NCI-H187 (cell line): ENCODE data around the gene SSBP4.

Experiments
- DNase-seq, 2 experiments: peaks; one replicate each; lab custom pipeline; 2025; lab: John Stamatoyannopoulos, UW

The SSBP4 gene

GRCh38 chr19:18420930-18421329 is 1.7 kb downstream of the SSBP4 start:
- DNase-seq, result no peak

GRCh38 chr19:18421371-18421959 is 2.3 kb downstream of the SSBP4 start:
- no peak for DNase-seq

- DNase-seq, result no peak
These were observed 3.5 kb downstream of the SSBP4 start for GRCh38 chr19:18422530-18423191.

- no peak for DNase-seq
These were observed 4.2 kb downstream of the SSBP4 start for GRCh38 chr19:18423258-18424020.

- no peak for DNase-seq
These were observed 5.1 kb downstream of the SSBP4 start for GRCh38 chr19:18424122-18424889.

DNA sequence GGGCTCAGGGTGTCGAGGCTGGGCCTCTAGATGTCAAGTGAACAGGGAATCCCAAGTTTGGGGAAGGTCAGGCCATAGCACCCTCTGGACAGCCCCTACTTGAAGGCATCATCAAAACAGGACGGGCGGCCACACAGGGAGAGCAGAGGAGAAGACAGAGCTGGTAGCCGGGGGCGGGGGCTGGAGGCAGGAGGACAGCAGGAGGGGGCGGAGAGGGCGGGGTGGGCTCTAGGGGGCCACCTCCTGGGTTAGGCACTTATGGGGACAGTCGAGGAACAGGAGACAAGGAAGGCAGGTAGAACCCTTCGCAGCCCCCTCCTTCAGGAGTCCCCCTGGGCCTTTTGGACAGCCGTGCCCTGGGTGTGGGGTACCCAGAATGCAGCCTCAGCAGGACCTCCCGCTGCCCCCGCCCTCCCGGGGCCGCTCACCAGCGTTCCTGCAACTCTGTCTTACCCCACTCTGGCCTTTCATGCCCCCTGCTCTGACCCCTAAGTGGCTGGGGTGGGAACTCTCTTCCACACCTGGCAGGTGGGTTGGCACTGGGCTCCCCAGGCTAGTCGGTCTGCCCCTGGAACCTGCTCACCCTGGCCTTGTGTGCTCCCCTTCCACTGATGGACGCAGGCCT is 5.8 kb downstream of the SSBP4 start:
- no peak for DNase-seq

DNA sequence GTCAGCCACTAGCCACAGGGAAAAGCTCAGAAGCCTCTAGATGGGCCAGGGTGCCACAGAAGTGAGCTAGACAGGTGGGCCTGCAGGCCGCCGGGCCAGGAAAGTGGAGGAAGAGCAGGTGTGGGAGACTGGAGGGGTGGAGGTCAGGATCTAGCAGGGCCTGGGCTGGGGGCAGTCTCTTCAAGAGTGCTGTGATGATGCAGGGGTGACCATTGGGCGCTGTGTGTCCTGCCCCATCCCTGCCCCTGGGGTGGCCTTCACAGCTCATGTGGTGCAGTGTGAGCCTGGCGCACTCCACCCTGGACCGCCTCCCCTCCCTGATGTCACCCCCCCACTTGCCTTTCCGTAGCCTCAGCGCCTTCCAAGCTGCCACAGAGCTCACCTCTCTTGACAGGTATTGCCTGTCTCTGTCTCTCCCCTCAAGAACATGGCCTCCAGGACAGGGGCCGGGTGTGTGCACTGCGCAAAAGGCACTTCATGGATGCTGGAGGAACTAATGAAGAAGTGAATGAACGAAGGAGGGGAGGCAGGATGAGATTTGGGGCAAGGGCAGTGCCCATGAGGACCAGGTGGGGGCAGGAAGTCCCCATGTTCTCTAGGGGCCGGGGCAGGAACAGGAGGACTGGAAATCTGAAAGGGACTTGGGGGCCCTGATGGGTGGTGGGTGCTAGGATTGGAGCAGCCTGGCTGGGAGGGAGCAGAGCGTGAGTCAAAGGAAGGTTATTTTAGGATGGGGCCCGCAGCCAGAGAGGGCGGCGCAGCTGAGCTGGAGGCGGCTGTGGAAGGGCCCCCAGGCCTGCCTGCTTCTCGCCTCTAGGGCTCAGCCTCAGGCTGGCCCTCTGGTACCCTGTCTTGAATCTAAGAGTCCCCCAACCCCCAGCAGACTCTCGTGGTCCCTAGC is 6.6 kb downstream of the SSBP4 start:
- DNase-seq, result no peak

GRCh38 chr19:18426416-18426767 is 7.2 kb downstream of the SSBP4 start:
- no peak for DNase-seq

GRCh38 chr19:18427080-18427742 is 8.0 kb downstream of the SSBP4 start:
- no peak for DNase-seq

DNA sequence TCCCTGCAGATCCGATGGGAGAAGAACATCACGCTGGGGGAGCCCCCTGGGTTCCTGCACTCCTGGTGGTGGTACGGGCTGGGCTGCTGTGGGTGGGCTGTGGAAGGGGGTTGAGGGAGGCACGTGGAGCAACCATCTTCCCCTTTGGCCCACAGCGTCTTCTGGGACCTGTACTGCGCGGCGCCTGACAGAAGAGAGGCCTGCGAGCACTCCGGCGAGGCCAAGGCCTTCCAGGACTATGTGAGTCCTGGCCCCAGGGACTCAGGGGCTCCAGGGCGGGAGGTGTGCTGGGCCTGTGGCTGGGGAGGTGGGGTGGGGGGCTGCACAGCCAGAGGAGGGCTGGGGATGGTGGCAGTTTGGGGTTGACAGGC is 8.5 kb downstream of the SSBP4 start:
- no peak for DNase-seq

DNA sequence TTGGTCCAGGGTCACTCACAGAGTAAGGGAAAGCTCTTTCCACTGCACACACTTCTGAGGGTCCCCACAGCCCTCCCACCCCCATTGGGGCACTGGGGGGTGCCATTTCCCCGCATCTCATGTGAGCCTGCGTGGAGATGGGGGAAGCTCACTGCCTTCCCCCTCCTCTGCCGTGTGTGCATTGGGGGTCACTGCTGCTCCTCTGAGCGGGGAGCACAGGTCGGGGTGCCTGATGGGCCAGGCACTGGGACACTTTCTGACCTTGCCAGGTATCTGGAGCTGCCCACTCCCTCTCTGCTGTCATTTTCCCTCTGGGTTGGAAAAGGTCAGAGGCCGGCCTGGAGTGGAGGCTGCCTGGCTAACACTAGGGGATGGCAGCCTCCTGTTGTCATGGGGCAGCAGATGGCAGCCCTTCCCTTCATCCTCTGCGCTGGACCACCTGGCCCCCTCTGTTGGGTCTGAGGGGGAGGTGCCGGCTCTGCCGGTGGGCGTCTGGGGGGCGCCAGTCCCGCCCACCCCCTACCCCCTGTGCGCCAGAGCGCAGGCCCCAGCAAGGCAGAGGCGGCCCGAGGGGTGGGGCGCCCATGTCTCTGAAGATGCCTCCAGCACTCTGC is 9.1 kb downstream of the SSBP4 start:
- no peak for DNase-seq

DNA sequence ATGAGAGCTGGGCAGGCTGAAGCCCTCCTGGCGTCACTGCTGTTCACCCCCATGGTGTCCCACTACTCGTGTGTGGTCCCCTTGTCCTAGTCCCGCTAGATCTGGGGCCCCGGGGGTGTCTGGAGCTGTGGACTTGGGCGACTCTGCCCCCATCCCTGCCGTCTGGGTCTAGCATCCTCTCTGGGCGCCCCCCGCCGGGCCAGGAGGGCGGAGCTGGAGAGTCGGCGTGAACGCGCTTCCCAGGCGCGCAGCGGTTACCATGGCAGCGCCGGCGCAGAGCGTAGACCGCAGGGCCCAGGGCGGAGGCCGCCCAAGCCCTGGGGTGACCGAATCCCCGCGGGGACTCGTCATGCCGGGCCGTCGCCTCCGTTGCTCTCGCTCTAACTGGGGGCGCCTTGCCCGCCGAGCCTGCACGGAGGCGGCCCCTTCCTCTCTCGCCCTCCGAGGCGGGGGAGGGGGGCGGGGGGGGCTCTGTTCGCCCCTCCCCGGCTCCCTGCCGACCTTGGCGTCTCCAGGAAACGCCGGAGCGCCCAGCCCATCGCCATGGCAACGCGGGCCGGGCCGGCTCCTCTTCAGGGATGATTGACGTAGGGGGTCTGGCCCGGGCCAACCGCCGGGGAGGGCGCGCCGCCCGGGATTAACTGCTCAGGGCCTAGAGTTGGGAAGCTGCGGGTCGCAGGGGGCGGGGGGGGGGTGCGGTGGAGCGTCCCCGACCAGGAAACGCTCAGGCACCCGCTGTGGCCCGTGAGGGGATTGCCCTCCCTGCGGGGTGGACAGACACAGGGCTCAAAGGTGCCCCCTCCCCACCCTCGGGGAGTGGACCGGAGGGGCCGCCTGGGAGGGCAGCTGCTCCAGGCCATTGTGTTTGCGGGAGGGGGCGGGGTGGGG is 9.8 kb downstream of the SSBP4 start:
- DNase-seq, result peak; percentile 81 to 83

DNA sequence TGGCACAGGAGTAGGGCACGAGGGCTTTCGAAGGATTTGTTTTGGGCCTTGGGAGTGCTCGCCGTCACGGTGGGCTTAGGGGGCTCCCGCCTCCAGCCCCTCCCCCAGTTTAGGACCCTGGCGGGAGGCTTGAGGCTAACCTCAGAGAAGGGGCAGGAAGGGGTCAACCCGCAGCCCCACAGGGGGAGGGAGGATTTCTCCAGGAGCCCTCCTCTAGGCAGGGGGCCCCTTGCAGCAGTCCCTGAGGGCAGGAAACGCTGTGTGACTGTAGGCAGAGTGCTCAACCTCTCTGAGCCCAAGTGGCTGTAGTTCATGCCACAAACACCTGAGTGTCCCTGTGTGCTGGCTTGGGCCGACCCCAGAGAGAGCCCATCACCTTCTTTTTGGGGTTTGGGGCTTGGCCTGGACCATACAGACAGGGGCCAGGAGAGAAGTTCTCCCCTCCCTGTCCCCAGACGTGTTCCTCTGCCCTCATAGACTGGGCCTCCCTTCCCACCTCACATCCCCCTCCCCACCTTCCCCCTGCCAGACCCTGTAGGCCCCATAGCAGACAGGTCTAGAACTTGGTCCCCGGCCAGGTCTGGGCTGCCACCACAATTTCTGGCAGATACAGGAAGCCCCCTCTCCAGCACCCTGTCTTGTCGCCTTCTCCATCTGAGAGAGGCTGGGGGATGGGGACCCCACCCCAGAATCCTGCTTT is 10.7 kb downstream of the SSBP4 start:
- DNase-seq, result no peak

DNA sequence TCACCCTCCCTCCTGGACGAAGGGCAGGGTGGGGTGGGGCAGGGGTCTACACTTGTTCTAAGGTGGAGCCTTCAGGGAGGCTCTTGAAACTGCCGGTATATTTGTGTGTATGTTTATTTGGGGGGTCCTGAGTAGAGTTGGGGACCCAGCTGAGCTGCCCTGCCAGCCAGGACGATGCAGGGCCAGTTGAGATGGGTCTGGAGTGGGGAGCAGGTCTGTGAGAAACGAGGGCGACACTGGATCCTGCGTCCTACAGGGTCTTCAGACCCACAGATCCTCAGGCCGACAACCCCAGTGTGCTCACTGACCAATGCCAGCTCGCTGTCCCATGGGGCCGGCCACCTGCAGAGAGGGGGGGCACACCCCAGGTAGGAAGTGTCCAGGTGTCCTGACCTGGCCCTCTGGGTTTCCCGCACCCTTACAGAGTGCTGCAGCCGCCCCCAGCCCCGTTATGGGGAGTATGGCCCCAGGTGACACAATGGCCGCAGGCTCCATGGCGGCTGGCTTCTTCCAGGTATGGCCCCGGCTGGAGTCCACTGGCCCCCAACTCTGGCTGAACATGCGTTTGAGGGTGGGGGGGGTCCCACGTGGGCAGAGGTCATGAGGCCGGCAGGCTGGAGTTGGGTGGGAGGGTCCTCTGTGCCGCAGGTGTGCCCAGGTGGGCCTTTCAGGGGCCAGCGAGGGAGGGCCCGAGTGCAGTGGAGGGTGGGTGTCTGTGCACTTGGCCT is 11.4 kb downstream of the SSBP4 start:
- DNase-seq, result no peak

DNA sequence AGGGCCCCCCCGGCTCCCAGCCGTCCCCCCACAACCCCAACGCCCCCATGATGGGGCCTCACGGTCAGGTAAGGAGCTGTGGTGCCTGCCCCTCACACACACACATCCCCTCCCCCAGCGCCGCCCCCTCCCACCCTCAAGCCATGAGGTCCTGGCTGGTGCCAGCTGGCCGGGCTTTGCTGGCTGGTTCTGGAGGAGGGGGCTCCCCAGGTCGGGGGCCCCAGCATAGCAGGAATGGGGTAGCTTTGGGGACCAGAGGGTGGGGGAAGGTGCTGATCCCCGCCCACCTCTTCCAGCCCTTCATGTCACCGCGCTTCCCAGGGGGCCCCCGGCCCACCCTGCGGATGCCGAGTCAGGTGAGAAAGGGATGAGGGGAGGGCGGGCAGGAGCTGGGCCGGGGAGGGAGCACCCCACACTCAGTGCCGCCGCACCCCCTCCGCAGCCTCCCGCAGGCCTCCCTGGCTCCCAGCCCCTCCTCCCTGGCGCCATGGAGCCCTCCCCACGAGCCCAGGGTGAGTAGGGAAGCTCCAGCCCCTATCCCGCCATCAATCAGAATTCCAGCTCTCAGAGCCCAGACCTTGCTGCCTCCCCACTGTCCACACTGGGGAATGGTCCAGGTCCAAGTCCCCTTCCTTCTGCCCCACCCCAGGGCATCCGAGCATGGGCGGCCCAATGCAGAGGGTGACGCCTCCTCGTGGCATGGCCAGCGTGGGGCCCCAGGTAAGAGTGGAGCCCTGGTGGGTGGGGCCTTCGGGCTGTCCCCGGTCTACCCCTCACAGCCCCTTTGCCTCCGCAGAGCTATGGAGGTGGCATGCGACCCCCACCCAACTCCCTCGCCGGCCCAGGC is 12.4 kb downstream of the SSBP4 start:
- no peak for DNase-seq

GRCh38 chr19:18432275-18433014 is 13.2 kb downstream of the SSBP4 start:
- DNase-seq, result no peak
